ENCODE measurements around the gene ANOS1.

The ANOS1 gene

GRCh38 chrX:8730812-8731558 lies 952 bp downstream of the ANOS1 start:
- Histone ChIP-seq H3K4me1 (ENCODE audit: insufficient read depth, insufficient read length) (peaks cover 13% of the 10 kb centered on the region), H3K36me3 (ENCODE audit: insufficient read depth, insufficient read length, low read length) (peaks cover 3% of the 10 kb centered on the region), H3K27me3 (ENCODE audit: insufficient read depth, insufficient read length) (peaks cover 78% of the 10 kb centered on the region), H3K4me3 (ENCODE audit: insufficient read length, low read depth) (peak overlapping the region; percentile 70), H3K9ac (ENCODE audit: insufficient read length, low read depth) (peak overlapping the region; percentile 76), H3K9me3 (ENCODE audit: insufficient read depth, low read length) (no peaks in the 10 kb centered on the region)
- DNase-seq (ENCODE audit: low read depth, low spot score): no peak
- TF ChIP-seq SUZ12 (IDR thresholded peaks at IDR 0.05; ENCODE audit: extremely low read depth, insufficient read depth, insufficient read length) (no peak), YY1 (IDR thresholded peaks at IDR 0.05; ENCODE audit: insufficient read depth, insufficient read length) (no peak), ZNF274 (IDR thresholded peaks at IDR 0.05; ENCODE audit: low read depth, low read length) (no peak)

GRCh38 chrX:8729811-8730210 lies 2.1 kb downstream of the ANOS1 start:
- peaks cover 80% of the 10 kb centered on the region for H3K27me3 ChIP-seq (ENCODE audit: insufficient read depth, insufficient read length)
- peak overlapping the region; percentile 25 for H3K4me3 ChIP-seq (ENCODE audit: insufficient read length, low read depth)
- no peak for DNase-seq (ENCODE audit: low read depth, low spot score)
- peaks cover 13% of the 10 kb centered on the region for H3K4me1 ChIP-seq (ENCODE audit: insufficient read depth, insufficient read length)
- H3K9me3 ChIP-seq (ENCODE audit: insufficient read depth, low read length): no peaks in the 10 kb centered on the region
- H3K36me3 ChIP-seq (ENCODE audit: insufficient read depth, insufficient read length, low read length): peaks cover 3% of the 10 kb centered on the region
- TF ChIP-seq ZNF274 (IDR thresholded peaks at IDR 0.05; ENCODE audit: low read depth, low read length) (no peak), YY1 (IDR thresholded peaks at IDR 0.05; ENCODE audit: insufficient read depth, insufficient read length) (no peak), SUZ12 (IDR thresholded peaks at IDR 0.05; ENCODE audit: extremely low read depth, insufficient read depth, insufficient read length) (no peak)
- H3K9ac ChIP-seq (ENCODE audit: insufficient read length, low read depth): no peak overlapping the region

GRCh38 chrX:8728932-8729535 lies 2.9 kb downstream of the ANOS1 start:
- Histone ChIP-seq H3K4me3 (ENCODE audit: insufficient read length, low read depth) (no peak overlapping the region), H3K4me1 (ENCODE audit: insufficient read depth, insufficient read length) (peaks cover 13% of the 10 kb centered on the region), H3K27me3 (ENCODE audit: insufficient read depth, insufficient read length) (peaks cover 88% of the 10 kb centered on the region), H3K9ac (ENCODE audit: insufficient read length, low read depth) (no peak overlapping the region), H3K9me3 (ENCODE audit: insufficient read depth, low read length) (no peaks in the 10 kb centered on the region; the same call in 1 of the 2 replicates), H3K36me3 (ENCODE audit: insufficient read depth, insufficient read length, low read length) (peaks cover 3% of the 10 kb centered on the region)
- DNase-seq (ENCODE audit: low read depth, low spot score): no peak
- TF ChIP-seq SUZ12 (IDR thresholded peaks at IDR 0.05; ENCODE audit: extremely low read depth, insufficient read depth, insufficient read length) (no peak), ZNF274 (IDR thresholded peaks at IDR 0.05; ENCODE audit: low read depth, low read length) (no peak), YY1 (IDR thresholded peaks at IDR 0.05; ENCODE audit: insufficient read depth, insufficient read length) (no peak)

- H3K27me3 ChIP-seq (ENCODE audit: insufficient read depth, insufficient read length): peaks cover 75% of the 10 kb centered on the region
- peaks cover 3% of the 10 kb centered on the region for H3K36me3 ChIP-seq (ENCODE audit: insufficient read depth, insufficient read length, low read length)
- DNase-seq (ENCODE audit: low read depth, low spot score): no peak
- peaks cover 14% of the 10 kb centered on the region for H3K4me1 ChIP-seq (ENCODE audit: insufficient read depth, insufficient read length)
- H3K9me3 ChIP-seq (ENCODE audit: insufficient read depth, low read length): no peaks in the 10 kb centered on the region; the same call in 1 of the 2 replicates
- no peak for TF ChIP-seq YY1 (IDR thresholded peaks at IDR 0.05; ENCODE audit: insufficient read depth, insufficient read length)
- TF ChIP-seq ZNF274 (IDR thresholded peaks at IDR 0.05; ENCODE audit: low read depth, low read length): no peak
- TF ChIP-seq SUZ12 (IDR thresholded peaks at IDR 0.05; ENCODE audit: extremely low read depth, insufficient read depth, insufficient read length): no peak
- H3K4me3 ChIP-seq (ENCODE audit: insufficient read length, low read depth): no peak overlapping the region
- no peak overlapping the region for H3K9ac ChIP-seq (ENCODE audit: insufficient read length, low read depth)
Observed at GRCh38 chrX:8726031-8726652, 5.8 kb downstream of the ANOS1 start.

GRCh38 chrX:8724300-8724699 lies 7.6 kb downstream of the ANOS1 start:
- no peak overlapping the region for H3K4me3 ChIP-seq (ENCODE audit: insufficient read length, low read depth)
- H3K27me3 ChIP-seq (ENCODE audit: insufficient read depth, insufficient read length): peaks cover 57% of the 10 kb centered on the region
- no peak overlapping the region for H3K9ac ChIP-seq (ENCODE audit: insufficient read length, low read depth)
- TF ChIP-seq SUZ12 (IDR thresholded peaks at IDR 0.05; ENCODE audit: extremely low read depth, insufficient read depth, insufficient read length): no peak
- no peak for TF ChIP-seq YY1 (IDR thresholded peaks at IDR 0.05; ENCODE audit: insufficient read depth, insufficient read length)
- TF ChIP-seq ZNF274 (IDR thresholded peaks at IDR 0.05; ENCODE audit: low read depth, low read length): no peak
- H3K9me3 ChIP-seq (ENCODE audit: insufficient read depth, low read length): no peaks in the 10 kb centered on the region; the same call in 1 of the 2 replicates
- H3K36me3 ChIP-seq (ENCODE audit: insufficient read depth, insufficient read length, low read length): peaks cover 3% of the 10 kb centered on the region
- peaks cover 13% of the 10 kb centered on the region for H3K4me1 ChIP-seq (ENCODE audit: insufficient read depth, insufficient read length)
- DNase-seq (ENCODE audit: low read depth, low spot score): peak; percentile 39

- H3K4me3 ChIP-seq (ENCODE audit: insufficient read length, low read depth): no peak overlapping the region
Observed at GRCh38 chrX:8721536-8721935, 10.4 kb downstream of the ANOS1 start.

GRCh38 chrX:8720136-8720535 lies 11.8 kb downstream of the ANOS1 start:
- H3K9me3 ChIP-seq (ENCODE audit: insufficient read depth, low read length): no peaks in the 10 kb centered on the region; the same call in 1 of the 2 replicates
- H3K4me1 ChIP-seq (ENCODE audit: insufficient read depth, insufficient read length): peaks cover 4% of the 10 kb centered on the region
- H3K9ac ChIP-seq (ENCODE audit: insufficient read length, low read depth): no peak overlapping the region
- H3K27me3 ChIP-seq (ENCODE audit: insufficient read depth, insufficient read length): peaks cover 27% of the 10 kb centered on the region
- DNase-seq (ENCODE audit: low read depth, low spot score): no peak
- no peak overlapping the region for H3K4me3 ChIP-seq (ENCODE audit: insufficient read length, low read depth)
- H3K36me3 ChIP-seq (ENCODE audit: insufficient read depth, insufficient read length, low read length): no peaks in the 10 kb centered on the region
- no peak for TF ChIP-seq SUZ12 (IDR thresholded peaks at IDR 0.05; ENCODE audit: extremely low read depth, insufficient read depth, insufficient read length)
- no peak for TF ChIP-seq YY1 (IDR thresholded peaks at IDR 0.05; ENCODE audit: insufficient read depth, insufficient read length)
- no peak for TF ChIP-seq ZNF274 (IDR thresholded peaks at IDR 0.05; ENCODE audit: low read depth, low read length)

More at GRCh38 chrX:8721536-8721935, 10.4 kb downstream of the ANOS1 start:
- no peak for TF ChIP-seq YY1 (IDR thresholded peaks at IDR 0.05; ENCODE audit: insufficient read depth, insufficient read length)
- no peak for TF ChIP-seq SUZ12 (IDR thresholded peaks at IDR 0.05; ENCODE audit: extremely low read depth, insufficient read depth, insufficient read length)
- TF ChIP-seq ZNF274 (IDR thresholded peaks at IDR 0.05; ENCODE audit: low read depth, low read length): no peak
- Histone ChIP-seq H3K9me3 (ENCODE audit: insufficient read depth, low read length) (no peaks in the 10 kb centered on the region; the same call in 1 of the 2 replicates), H3K27me3 (ENCODE audit: insufficient read depth, insufficient read length) (peaks cover 33% of the 10 kb centered on the region), H3K9ac (ENCODE audit: insufficient read length, low read depth) (no peak overlapping the region), H3K36me3 (ENCODE audit: insufficient read depth, insufficient read length, low read length) (no peaks in the 10 kb centered on the region), H3K4me1 (ENCODE audit: insufficient read depth, insufficient read length) (peaks cover 8% of the 10 kb centered on the region)
- peak; percentile 36 for DNase-seq (ENCODE audit: low read depth, low spot score)
